NCI-H146 (cell line): ENCODE data around the gene MRPS30.
"Not testable (repeated sequence)": the region's sequence is repeated elsewhere in the genome, so short reads cannot be mapped to it uniquely, and the experiment has no call there.

Experiments used
- DNase-seq: peaks from one replicate; lab custom pipeline; 2025; lab: John Stamatoyannopoulos, UW

Gene MRPS30

DNA sequence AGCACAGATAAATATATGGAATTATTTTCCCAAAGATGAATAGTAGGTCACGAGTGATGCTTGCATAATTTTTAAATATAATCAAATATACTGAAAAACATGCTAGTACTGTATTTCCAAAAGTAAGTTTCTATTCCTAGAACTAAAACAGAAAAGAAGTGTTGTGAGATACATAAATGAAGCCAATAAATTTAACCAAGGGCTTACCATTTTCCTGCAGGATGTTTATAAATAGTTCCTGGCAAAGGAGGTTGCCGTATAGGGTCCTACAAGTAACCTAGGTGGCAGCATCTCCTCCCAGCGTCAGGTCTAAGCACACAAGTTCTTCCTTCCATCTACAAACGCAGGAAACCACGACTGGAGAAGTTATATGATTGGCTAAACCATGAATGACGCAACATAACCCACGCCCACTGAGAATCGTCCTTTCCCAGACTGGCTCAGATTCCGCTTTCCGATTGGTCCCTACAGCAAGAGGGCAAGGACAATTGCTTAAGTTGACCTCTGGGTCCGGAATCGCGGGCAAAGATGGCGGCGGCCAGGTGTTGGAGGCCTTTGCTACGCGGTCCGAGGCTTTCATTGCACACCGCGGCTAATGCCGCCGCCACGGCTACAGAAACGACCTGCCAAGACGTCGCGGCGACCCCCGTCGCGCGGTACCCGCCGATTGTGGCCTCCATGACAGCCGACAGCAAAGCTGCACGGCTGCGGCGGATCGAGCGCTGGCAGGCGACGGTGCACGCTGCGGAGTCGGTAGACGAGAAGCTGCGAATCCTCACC is at the start of gene MRPS30:
TSS of gene MRPS30 (plus strand) at position 513 of the 780 bp plus-strand sequence. CDS start at position 529, 16 bp downstream.
- peak; percentile 99 for DNase-seq

DNA sequence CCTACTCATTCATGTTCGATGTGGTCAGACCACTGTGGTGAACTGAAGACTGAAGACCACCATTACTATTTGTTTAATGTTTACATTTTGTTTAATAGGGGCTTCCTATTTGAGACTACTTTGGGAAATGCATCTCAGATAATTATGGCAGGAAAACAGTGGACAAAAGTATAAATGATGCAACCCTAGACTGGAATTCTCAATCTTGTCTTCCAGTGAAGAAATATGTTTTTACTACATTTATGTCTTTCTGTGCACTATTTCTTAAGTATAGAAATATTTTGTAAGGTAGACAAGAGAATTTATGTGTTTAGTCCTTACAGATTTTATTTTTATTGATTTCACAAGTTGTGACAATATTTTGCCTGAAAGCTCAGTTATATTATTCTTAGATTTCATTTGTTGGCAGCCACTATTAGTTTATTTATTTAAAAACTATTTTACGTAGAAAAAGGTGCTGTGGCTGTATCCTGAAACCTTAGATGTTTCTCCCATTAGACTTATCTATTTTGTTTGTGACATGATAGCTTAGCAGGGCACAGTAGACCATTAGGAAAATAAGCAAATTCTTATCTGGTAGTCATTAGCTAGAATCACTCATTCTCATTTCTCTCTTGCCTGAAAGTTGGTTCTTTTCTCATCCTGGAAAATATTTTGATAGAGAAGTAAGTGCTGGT is 39.4 kb upstream of the MRPS30 start:
- DNase-seq = no peak

DNA sequence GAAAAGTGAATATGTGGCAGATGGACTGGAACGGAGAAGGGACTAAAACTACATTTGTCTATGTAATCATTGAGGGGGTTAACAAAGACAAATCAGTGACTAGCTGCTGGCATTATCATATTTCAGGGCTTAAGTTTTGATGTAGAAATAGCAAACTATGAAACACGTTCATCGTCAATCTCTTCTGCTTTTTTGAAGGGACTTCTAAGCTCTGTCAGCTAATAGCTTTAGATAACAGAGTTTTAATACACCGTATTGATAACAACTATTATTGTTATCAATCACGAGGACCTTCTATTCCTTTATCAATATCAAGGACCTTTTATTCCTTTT is 38.9 kb upstream of the MRPS30 start:
- DNase-seq = no peak

DNA sequence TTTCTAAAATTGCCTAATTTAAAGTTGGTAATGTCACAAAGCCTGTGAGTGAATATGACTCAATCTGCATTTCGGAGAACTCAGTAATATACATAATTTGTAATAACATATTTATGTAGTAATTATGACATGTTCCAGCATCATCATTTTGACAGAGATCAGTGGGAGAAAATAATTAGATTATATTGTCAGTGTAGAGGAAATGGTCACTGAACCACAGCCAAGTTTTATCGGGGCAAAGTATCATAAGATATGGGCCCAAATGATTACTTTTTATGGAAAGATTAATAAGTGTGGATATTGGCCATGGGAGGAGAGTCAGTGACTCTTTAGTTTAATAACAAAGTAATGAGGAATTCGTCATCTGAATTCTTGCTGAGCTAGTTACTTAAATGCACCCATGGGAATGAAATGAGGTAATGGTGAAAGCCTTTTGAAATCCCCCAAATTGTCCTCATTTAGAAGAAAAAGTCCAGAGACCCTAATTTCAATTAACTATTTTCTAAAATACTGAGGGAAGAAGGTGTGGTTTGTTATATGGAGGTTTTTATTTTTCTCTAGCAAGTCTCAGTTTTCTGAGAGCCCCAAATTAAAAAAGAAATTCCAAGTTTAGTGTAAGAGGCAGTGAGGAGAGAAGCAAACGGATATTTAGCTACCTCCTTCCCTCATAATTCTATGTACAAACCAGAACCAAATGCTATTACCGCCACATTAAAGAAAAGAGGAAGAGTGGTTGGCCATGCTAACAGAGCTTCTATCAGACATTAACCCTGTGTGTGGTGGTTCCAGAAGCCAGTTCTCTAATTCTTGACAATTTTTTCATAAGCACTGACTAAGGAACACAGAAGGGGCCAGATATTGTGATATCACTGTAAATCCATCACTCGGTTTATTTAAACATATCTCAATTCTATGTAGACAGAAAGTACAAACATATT is 37.7 kb upstream of the MRPS30 start:
- DNase-seq = no peak

DNA sequence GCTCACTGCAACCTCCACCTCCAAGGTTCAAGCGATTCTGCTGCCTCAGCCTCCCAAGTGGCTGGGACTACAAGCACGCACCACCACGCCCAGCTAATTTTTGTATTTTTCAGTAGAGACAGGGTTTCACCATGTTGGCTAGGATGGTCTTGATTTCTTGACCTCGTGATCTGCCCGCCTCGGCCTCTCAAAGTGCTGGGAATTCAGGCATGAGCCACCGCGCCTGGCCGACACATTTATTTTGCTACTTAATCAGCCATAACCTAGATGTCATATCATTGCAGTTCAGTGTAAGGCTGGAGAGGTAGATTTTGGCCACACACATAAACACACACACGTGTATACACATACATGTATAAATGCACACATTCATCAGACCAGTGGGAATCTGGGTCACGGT is 36.4 kb upstream of the MRPS30 start:
- DNase-seq = not testable (repeated sequence)

DNA sequence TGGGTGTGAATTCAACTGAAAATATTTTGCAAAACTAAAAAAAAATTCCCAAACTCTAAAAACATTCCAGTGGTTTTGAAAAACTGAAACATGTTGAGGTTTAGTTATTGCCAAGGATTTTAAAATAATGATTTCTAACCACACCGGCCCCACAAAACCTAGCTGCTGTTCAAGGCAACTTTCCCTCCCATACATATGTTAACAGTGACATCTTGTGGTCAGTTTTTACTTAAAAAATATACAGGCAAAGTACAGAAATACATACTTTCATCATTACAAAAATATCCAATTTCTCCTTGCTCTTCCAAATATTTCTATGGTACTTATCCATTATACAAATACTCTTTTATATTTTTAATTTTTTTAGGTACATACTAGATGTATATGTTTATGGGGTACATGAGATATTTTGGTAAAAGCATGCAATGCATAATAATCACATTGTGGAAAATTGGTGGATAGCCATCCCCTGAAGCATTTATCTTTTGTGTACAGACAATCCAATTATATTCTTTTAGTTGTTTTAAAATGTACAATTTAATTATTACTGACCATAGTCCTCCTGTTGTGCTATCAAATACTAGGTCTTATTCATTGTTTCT is 34.4 kb upstream of the MRPS30 start:
- DNase-seq = peak; percentile 37

DNA sequence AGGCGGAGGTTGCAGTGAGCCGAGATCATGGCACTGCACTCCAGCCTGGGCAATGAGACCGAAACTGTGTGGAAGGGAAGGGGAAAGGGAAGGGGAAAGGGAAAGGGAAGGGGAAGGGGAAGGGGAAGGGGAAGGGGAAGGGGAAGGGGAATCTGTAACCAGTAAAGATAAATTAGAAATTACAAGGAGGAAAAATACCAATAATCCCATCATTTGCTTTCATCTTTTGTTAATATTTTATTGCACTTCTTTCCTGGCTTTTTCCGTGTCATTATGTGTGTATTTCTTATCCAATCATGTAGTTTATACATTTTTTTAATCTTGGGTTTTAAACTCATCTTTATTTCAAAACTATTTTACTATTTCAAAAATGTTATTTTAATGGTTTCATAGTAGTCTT is 29.6 kb upstream of the MRPS30 start:
- DNase-seq = no peak

DNA sequence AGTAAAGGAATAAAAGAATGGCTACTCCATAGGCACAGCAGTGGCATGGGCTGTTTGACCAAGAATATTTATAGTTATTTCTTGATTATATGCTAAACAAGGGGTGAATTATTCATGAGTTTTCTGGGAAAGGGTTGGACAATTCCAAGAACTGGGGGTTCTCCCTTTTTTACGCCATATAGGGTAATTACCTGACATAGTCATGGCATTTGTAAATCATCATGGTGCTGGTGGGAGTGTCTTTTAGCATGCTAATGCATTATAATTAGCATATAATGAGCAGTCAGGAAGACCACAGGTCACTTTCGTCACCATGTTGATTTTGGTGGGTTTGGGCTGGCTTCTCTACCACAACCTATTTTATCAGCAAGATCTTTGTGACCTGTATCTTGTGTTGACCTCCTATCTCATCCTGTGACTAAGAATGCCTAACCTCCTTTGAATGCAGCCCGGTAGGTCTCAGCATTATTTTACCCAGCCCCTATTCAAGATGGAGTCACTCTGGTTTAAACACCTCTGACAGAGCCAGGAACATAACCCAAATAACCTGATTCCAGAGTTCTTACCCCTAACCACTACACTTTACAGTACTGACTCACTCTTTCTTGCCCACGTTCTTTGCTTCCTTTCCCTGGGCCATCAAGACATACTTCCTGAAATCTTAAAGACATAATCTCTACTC is 25.0 kb upstream of the MRPS30 start:
- no peak for DNase-seq

DNA sequence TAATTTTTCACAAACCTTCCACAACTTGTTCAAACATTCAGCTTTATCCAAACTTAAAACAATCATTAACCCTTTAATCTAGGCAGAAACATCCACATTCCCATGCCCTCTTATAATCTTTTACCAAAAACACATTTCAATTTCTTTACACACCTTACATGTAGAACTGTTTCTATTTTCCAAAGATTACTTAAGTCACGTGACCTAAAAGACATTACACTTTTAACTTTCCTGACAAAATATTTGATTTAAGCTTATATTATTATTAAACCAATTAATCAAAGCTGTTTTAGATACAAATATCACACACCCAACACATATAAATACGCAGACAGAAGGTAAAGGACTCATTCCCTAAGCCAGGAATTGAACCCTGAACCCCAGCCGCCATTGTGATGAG is 21.0 kb upstream of the MRPS30 start:
- DNase-seq = no peak

DNA sequence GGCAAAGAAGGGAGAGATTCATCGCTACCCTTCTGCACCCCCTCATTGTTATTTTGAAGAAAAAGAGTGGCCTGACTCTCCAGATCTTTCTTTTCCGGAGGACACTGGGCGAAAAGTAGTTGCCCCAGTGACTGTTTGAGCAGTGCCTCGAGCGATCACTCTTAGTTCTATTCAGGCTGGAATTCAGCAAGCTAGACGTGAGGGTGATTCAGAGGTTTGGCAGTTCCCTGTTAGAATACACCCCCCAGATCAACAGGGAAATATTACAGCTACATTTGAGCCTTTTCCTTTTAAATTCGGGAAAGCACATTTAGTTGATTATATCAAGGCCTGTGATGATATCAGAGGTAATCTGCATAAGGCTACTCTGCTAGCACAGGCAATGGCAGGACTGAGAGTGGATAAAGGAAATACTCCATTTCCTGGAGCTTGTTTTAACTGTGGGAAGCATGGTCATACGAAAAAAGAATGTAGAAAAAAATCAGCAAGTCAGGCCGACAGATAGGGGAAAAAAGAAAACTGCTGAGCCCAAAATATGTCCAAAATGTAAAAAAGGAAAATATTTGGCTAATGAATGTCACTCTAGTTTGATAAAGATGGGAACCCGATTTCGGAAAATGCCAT is 19.3 kb upstream of the MRPS30 start:
- DNase-seq = not testable (repeated sequence)

DNA sequence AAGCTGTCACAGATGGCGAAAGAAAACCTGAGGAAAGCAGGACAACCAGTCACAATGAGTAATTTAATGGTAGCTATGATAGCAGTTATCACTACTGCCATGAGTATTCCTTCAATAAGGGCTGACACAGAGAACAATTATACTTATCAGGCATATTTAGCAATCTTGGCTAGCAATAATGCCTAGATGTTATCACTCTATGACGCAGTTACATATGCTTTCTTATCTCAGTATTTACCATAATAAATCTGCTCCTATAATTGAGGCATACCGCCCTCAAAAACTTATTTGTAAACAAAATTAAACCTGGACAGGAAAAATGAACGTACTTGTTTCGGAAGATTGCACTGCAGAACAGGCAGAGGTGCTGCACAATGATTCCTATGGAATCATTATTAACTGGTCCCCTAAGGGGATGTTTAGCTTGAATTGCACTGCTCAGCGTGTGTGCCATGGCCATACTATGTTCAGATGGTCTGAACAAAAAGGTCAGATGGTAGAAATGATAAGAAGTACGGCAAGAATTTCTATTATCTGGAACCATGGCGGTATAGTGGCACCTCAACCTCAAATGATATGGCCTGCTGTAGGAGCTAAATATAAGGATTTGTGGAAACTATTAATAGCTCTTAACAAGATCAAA is 16.6 kb upstream of the MRPS30 start:
- DNase-seq = not testable (repeated sequence)

DNA sequence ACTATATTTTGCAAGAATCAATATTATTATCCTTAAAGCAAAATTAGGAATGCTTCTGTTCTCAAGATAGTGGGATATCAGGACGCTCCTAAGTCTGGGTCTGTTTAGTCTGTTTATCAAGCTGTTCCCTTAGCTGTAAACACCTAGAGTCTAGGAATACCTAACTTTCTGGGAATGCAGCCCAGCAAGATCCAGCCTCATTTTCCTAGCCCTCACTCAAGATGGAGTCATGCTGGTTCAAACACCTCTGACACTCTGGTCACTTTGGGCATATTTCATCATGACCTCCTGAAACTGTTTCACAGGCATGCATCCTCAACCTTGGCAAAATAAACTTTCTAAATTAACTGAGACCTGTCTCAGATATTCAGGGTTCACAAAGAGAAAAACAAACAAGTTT is 14.4 kb upstream of the MRPS30 start:
- no peak for DNase-seq

DNA sequence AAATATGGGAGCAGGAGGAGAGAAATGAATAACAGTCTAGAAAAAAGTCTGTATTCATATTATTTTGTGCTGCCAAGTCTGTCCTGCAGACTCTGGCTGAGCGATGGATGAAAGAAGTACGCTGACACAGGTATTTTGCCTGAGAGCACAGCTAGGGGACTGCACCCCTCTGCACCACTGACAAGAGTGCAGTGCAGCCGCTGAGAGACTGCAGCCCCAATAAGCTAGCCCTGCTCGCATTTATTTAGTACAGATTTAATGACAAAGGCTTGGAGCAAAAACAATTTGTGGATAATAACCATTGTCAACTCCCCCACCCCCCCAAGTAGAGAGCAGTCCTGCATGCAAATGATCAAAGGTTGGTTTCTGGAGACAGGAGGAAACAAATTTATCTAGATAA is 13.3 kb upstream of the MRPS30 start:
- DNase-seq = no peak

DNA sequence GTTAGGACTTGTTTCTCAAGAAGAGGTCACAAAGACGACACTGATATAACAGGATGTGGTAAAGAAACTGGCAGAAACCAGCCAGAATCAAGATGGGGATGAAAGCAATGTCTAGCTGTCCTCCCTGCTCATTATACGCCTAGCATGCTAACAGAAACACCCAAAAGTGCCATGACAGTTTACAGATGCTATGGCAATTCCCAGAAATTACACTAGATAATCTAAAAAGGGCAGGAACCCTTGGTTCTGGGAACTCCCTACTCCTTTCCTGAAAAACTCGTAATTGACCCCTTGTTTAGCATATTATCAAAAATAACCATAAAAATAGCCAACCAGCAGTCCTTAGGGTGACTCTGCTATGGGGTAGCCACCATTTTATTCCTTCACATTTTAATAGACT is 10.9 kb upstream of the MRPS30 start:
- no peak for DNase-seq

DNA sequence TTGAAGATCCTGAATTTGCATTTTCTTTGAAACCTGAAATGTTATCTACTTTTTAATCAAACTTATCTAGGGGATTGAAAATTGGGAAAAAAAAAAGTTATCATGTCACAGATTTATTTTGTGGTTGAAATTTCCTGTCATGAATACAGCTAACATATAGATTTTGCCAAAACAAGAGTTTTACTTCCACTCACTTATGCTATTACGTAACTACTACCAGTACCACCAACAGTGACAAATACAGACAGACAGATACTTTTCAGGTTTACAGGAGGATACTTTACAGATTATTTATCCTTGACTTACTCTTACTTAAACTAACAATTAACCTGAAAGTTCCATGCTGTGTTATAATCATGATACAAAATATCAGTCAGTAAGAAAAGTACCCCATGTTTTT is 6.8 kb upstream of the MRPS30 start:
- DNase-seq = no peak

DNA sequence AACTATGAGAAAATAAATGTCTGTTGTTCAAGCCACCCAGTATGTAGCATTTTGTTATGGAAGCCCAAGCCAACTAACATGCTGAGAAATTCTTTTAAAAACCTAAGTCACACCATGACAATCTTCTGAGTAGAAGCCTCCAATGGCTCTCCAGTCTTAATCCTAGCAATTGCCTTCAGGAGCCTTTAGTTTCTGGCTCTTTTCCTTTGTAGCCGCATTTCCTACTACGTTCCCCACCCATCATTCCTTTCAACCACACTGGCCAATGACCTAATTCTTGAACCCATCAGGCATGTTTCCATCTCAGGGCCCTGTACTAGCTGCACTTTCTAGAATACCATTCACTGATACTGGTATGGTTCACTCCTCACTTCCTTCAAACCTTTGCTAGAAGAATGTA is 2.1 kb upstream of the MRPS30 start:
- DNase-seq = no peak

DNA sequence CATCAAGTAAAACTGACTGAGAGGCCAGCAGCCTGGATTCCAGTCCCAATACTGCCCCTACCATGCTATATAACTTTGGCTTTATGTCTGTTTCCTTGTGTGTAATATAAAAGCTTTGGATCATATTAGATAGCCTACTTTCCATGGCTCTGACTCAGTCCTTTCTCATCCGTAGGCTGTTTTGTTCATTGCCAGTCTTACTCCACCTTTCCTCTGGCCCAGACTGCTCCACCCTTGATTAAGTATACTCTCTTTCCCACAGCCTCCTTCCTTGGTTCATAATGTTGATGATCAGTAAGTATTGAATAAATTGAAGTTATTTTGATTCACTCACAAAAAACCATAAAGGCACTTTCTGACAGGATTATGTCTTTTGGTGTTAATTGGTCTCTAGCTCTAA is 1.5 kb upstream of the MRPS30 start:
- no peak for DNase-seq

DNA sequence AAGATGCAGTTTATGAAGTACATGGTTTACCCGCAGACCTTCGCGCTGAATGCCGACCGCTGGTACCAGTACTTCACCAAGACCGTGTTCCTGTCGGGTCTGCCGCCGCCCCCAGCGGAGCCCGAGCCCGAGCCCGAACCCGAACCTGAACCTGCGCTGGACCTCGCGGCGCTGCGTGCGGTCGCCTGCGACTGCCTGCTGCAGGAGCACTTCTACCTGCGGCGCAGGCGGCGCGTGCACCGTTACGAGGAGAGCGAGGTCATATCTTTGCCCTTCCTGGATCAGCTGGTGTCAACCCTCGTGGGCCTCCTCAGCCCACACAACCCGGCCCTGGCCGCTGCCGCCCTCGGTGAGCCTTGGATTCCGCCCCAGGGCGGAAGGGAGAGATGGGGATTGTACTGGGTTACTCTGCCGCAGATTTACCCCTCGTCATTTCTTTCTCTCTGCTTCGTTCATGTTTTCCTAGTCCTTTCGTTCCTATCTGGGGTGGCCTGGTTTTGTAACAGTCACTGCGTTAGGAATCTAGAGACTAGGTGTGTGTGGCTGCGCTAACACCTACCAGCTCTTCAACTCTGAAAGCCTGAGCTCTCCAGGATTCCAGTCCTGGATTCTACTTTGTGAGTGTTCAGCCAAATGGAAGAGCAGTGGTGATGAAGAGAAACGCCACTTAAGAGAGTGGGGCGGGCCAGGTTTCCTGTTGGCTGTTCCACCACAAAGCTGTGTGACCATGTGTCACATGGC is 638 bp downstream of the MRPS30 start:
- peak; percentile 61 for DNase-seq

DNA sequence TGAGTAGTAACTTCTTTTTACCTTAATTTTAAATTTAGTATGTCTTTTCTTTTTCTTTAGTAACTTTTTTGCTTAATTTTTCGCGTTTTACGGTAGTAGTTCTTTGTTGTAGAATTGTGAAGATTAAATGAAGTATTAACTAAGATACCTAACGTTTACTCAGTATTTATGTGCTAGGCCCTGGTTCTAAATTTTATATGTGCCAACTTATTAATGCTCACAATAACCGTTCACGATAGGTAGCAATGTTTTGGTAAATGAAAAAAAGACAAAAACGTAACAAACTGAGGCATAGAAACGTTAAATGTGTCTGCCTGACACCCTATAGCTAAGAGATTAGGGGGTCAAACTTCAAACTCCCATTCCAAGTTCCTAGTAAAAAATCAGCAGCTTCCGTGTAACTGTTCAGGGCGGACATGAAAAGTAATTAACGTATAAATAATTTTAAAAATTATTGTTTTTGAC is 1.2 kb downstream of the MRPS30 start:
- DNase-seq = no peak

DNA sequence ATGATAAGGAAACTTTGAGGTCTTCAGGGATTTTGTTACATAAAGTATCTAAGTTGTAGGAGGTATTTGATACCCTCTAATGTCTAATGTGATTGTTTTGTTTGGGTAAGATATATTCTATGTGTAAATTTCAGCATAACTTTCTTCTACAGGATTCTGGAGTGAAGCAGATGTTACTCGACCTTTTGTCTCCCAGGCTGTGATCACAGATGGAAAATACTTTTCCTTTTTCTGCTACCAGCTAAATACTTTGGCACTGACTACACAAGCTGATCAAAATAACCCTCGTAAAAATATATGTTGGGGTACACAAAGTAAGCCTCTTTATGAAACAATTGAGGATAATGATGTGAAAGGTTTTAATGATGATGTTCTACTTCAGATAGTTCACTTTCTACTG is 6.0 kb downstream of the MRPS30 start:
- DNase-seq = no peak
